Lower lobe of right lung (tissue), 2 donors: ENCODE measurements around the gene CCL19. TPM values are rescaled to one million over a fixed set of nuclear protein-coding genes. Genes with fewer than 3 reads are reported as not detected.
"Not testable (repeated sequence)": the region's sequence is repeated elsewhere in the genome, so short reads cannot be mapped to it uniquely, and the experiment has no call there.

Experiments used
- ATAC-seq, 2 donors: fragments of 200-7000 bp; cut with Tn5 transposase; one replicate each; pipeline ENCODE4 v1.9.1; 2020 to 2022; ENCODE audit warnings: mild to moderate bottlenecking in 2 of 2, moderate library complexity in 2 of 2
- DNase-seq: peaks from one replicate; pipeline ENCODE4 v3.0.0-alpha.2; 2020
- H3K27ac ChIP-seq: fragments of 200-600 bp; one replicate; pipeline ENCODE4 v1.8.0; 2022
- H3K27me3 ChIP-seq: fragments of 200-600 bp; one replicate; pipeline ENCODE4 v1.8.0; 2022; ENCODE audit warnings: low read depth
- H3K36me3 ChIP-seq: fragments of 200-600 bp; one replicate; pipeline ENCODE4 v1.8.0; 2022; ENCODE audit warnings: mild to moderate bottlenecking
- H3K4me1 ChIP-seq: fragments of 200-600 bp; one replicate; pipeline ENCODE4 v1.8.0; 2022
- H3K4me3 ChIP-seq: fragments of 200-600 bp; one replicate; pipeline ENCODE4 v1.8.0; 2022; ENCODE audit warnings: mild to moderate bottlenecking
- H3K9me3 ChIP-seq: fragments of 200-600 bp; one replicate; pipeline ENCODE4 v1.8.0; 2022
- CTCF ChIP-seq: fragments of 200-600 bp; IDR thresholded peaks from one replicate; pipeline ENCODE4 v1.8.0; 2022; ENCODE audit warnings: antibody characterized with exemption, mild to moderate bottlenecking
- intact Hi-C: fragments of 100-400 bp; cut with DNase I; formaldehyde crosslinking; loops from one replicate; pipeline ENCODE4 v1.11.0; 2022
- long read RNA-seq: library from polyadenylated mRNA; unstranded; transcript quantifications from one replicate; pipeline ENCODE4 v2.0.0, GENCODE V29; 2021
- total RNA-seq: library from RNA; stranded (reverse); fragmentation: NEBNext Ultra II Directional; extraction: Animal tissue kit (Norgen Biotek cat#: 25700); gene quantifications from one replicate; pipeline ENCODE4 v1.2.1, GENCODE V29; 2021
- donor health status: DM: no; HTN: yes; CAD: no; lungs with severe emphysema.

The CCL19 gene
- total RNA-seq, result 2.4 TPM
- long read RNA-seq, result 0 reads

- DNase-seq, result no peak
- no peaks in the 10 kb centered on the region for H3K9me3 ChIP-seq
These were observed at the start of gene CCL19 for GRCh38 chr9:34690983-34691935. Gene CCL19, minus strand, starts transcription at chr9:34691276. Its CDS starts 137 bp downstream, at chr9:34691139.

GRCh38 chr9:34740176-34740575, 49.1 kb upstream of the CCL19 start:
- ATAC-seq, H3K9me3 ChIP-seq, H3K27ac ChIP-seq, H3K4me3 ChIP-seq, H3K36me3 ChIP-seq, H3K27me3 ChIP-seq, DNase-seq, intact Hi-C loops, H3K4me1 ChIP-seq: not testable (repeated sequence)

More at GRCh38 chr9:34690983-34691935, at the start of gene CCL19:
- no peak for TF ChIP-seq CTCF
- H3K36me3 ChIP-seq, result no peaks in the 10 kb centered on the region
- no peak within 1 kb of the TSS for H3K27ac ChIP-seq
- H3K4me1 ChIP-seq, result peaks cover 5% of the 10 kb centered on the region
- H3K4me3 ChIP-seq, result no peak within 1 kb of the TSS
- H3K27me3 ChIP-seq, result no peaks in the 10 kb centered on the region
- no peak for ATAC-seq
- intact Hi-C loops, result no loop called here

- TF ChIP-seq CTCF, result no peak
- Histone ChIP-seq H3K9me3 (no peaks in the 10 kb centered on the region), H3K27me3 (no peaks in the 10 kb centered on the region), H3K36me3 (no peaks in the 10 kb centered on the region), H3K4me1 (no peaks in the 10 kb centered on the region), H3K4me3 (no peak overlapping the region), H3K27ac (no peak overlapping the region)
- intact Hi-C loops, result no loop called here
- DNase-seq (no peak), ATAC-seq (no peak)
These were observed 46.7 kb upstream of the CCL19 start for GRCh38 chr9:34737677-34738260.

GRCh38 chr9:34734720-34735119, 43.6 kb upstream of the CCL19 start:
- no peaks in the 10 kb centered on the region for H3K4me1 ChIP-seq
- no peaks in the 10 kb centered on the region for H3K9me3 ChIP-seq
- ATAC-seq (no peak), DNase-seq (no peak)
- no peaks in the 10 kb centered on the region for H3K27me3 ChIP-seq
- no peak for TF ChIP-seq CTCF
- H3K27ac ChIP-seq, result no peak overlapping the region
- no peaks in the 10 kb centered on the region for H3K36me3 ChIP-seq
- H3K4me3 ChIP-seq, result no peak overlapping the region
- intact Hi-C loops, result no loop called here

- DNase-seq (no peak), ATAC-seq (no peak)
- H3K4me3 ChIP-seq, result no peak overlapping the region
- no peak overlapping the region for H3K27ac ChIP-seq
- H3K36me3 ChIP-seq, result no peaks in the 10 kb centered on the region
- no peaks in the 10 kb centered on the region for H3K9me3 ChIP-seq
- intact Hi-C loops, result no loop called here
- no peaks in the 10 kb centered on the region for H3K27me3 ChIP-seq
- no peak for TF ChIP-seq CTCF
- H3K4me1 ChIP-seq, result no peaks in the 10 kb centered on the region
These were observed 41.8 kb upstream of the CCL19 start for GRCh38 chr9:34732886-34733285.

GRCh38 chr9:34732478-34732877, 41.4 kb upstream of the CCL19 start:
- H3K36me3 ChIP-seq, result no peaks in the 10 kb centered on the region
- H3K9me3 ChIP-seq, result no peaks in the 10 kb centered on the region
- DNase-seq, result no peak
- no peak overlapping the region for H3K4me3 ChIP-seq
- H3K27me3 ChIP-seq, result no peaks in the 10 kb centered on the region
- intact Hi-C loops, result no loop called here
- no peak for ATAC-seq
- H3K4me1 ChIP-seq, result no peaks in the 10 kb centered on the region
- TF ChIP-seq CTCF, result no peak
- no peak overlapping the region for H3K27ac ChIP-seq
